SW 1271 (cell line): ENCODE data around the gene GPR87.
A peak's percentile ranks its signal among the peaks of the same experiment; 100 is the strongest.

Source experiments
- DNase-seq, 2 experiments: peaks; one replicate each; lab custom pipeline; 2025; lab: John Stamatoyannopoulos, UW

Gene GPR87, protein sequence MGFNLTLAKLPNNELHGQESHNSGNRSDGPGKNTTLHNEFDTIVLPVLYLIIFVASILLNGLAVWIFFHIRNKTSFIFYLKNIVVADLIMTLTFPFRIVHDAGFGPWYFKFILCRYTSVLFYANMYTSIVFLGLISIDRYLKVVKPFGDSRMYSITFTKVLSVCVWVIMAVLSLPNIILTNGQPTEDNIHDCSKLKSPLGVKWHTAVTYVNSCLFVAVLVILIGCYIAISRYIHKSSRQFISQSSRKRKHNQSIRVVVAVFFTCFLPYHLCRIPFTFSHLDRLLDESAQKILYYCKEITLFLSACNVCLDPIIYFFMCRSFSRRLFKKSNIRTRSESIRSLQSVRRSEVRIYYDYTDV

DNA sequence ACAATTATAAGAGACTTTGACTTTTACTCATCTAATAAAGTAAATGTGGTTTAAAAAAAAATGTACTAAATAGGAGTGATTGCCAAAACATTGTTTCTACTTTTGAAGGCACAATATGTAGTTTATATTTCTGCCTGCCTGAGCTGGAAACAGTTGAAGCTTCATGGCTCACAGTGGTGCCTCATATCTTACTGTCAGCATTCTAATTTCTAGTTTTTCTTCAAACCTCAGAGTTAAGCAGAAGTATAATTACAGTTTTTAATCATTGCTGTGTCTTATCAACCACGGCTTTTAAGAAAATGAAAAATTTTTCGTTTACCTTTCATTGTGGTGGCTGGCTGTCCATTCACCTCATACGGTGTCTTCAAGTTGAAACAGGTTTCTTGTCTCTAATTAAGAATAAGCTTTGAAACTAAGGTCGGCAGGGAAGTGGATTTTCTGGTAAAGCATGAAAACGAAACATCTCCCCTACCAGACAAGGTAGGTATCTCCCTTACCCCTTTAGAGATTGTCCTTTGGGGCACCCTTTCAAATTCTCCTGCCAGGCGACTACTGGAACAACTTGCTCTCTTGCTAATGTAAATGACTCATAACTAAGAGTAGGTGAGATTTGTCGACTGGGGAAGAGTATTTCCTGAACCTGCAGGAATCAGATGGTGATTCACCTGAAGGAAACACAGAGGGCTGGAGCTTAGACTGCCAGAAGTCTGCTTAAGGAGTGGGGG lies at the start of gene GPR87:
TSS of gene GPR87 (minus strand) at position 554 of the 725 bp plus-strand sequence. CDS start 16,720 bp downstream, outside the sequence.
- DNase-seq, result peak; percentile 36 to 66

DNA sequence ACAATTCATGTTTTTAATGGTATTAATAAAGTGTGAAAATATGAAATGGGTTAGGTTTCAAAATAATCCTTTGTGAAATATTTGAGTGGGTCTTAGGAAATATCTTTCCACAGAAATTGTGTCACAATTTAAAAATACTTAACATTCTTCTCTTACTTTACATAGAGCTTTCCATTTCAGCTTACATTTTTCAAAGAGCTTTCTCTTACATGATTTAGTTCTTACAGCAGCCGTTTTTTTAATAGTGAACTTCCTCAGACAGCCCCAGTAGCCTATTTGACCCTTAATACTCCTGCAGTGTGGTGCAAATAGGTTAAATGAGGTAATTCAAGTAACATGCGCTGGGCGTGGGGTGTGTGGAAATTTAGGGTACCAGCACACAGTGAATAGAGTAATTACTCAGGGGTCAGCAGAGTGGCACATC lies 46.1 kb upstream of the GPR87 start:
- no peak for DNase-seq

DNA sequence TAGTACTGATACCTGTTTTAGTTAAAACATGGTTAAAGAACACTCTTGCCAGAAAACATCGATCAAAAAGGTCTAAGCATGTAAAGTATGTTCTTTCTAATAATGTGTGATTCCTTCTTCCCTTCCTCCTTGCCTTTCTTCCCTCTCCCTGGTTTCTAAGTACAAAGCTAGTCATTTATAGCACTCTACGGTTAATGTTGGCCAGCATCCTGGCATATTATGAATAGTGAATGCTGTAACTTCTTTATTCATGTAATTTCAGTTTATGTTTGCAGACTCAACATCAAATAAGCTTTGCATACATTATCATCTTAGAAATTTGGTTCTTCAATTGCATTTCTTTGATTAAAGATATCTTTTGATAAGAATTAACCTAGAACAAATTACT lies 40.8 kb upstream of the GPR87 start:
- no peak for DNase-seq

DNA sequence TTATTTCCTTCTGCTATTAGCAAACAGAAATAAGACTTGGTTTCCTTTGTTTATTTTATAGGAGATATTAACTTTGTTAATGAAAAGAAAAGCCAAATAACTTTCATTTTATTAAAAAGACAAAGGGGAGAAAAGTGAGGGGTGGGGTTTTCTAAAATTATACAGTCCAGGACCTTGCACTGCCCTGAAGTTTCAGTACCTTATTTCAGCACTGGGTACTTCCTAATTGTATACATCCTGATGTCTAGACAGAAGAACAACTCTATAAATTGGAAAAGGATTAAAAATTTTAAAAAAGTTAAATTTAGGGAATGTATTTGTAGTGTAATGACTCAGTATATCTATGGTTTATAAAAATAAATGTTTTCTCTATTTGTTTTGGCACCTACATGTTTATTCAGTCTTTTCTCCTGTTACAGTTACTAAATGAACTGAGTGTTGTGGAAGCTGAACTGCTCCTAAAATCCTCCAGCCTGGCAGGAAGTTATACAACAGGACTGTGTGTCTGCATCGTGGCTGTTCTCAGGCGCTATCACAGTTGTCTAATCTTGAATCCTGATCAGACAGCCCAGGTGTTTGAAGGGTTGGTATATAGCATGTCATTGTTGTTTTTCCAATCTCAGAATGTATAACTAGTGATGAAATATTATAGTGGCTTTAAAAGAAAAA lies 40.3 kb upstream of the GPR87 start:
- no peak for DNase-seq

DNA sequence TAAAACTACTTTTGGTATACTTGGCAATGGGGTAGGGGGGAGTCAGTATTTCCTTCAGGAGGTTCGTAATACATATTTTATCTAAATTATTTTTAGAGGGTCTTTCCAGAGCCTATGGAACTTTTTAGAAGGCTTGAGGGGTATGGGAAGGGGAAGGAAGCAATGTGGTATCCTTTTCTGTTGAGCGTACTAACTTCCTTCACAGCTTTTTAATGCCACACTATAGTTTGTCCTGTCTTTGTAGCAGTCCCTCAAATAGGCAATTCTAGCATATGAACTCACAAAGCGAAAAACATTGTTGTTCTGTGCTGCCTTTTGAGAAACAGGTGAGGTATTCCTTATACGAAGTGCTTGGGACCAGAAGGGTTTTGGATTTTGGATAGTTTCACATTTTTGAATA lies 35.0 kb upstream of the GPR87 start:
- no peak for DNase-seq

DNA sequence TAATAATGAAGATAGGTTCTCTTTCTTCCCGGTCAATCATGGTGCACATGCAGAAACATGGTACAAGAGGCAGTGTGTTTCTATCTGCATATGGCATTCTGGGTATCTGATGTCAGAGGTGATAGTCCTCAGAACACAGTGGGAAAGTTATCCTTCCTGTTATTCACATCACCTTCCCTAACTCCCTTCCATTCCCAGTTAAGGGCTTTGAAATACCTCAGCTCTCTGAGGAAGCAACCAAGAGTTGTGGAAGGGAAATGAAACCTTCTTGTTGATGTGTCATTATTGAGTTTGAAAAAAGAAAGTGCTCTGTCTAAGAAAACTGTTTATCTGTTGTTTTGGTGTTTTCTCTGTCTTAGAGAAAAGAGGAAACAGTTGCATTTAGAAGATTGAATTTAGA lies 34.6 kb upstream of the GPR87 start:
- no peak for DNase-seq

DNA sequence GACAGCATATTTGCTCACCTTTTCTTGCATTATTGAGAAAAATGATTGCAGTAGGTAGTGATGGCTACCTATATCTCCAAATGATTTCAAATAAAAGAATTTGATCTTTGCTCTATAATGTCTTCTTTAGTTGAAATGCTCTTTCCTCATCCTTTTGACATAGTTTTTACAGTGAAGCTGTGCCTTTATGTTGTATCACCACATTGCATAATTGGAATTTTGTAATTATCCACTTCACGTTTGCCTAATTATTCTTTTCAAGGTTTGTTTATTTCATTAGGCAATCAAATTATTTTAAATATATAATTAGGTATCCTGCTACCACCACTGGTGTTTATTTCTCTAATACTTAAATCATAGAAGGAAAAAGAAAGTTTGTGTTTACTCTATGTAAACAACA lies 34.0 kb upstream of the GPR87 start:
- DNase-seq, result no peak

DNA sequence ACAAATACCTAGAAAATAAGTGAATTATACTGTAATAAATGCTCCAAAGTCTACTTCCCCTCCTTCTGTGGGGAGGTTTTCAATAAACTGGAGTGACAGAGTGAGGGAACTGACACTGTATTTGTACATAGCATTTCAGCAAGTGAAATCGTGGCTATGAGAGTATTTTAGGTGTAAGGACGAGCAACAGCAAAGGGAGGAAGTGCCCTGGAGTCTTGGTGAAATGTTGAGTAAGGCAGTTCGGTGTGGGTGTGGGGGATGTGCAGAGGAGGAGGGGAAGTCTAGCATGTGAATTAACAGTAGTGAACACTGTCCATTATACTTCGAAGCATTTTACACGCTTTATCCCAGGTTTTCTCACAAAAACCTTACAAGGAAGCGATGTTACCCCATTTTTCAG lies 30.8 kb upstream of the GPR87 start:
- DNase-seq, result no peak

DNA sequence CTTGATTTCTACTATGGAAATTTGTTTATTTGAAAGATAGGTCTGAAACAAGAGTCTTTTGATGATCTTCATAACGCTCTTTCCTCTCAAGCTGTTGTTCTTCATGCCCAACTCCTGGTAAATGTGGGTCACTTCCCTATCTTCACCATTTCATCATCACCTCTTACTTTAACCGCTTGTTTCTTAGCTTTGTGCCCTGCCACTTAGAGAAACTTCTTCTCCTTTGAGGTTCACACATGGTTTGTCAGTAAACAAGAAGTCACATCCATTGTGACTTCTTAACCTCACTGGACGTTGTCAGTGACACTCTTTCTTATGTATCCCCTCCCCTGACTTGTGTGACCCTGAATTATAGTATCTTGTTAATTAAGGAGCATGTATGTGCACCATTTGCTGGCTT lies 29.7 kb upstream of the GPR87 start:
- DNase-seq, result no peak

DNA sequence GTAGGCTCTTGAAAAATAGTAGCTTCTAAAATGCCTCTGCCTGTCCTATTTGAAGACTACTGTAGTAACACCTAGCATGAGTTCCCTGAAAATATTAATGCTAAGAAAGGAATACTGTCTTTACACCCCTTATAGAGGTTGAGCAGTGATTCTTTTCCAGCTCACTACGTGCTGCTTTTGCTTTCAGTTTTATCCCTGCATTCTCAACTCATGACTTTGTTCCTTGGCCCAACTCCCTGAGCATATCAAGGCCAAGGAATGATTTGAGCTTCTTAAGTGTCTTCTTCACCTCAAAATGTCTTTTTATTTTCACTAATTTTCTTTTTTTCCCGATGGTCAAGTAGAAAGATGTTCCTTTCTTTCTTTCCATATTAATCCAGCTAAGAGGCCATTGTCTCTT lies 29.2 kb upstream of the GPR87 start:
- peak in 1 of 2 experiments; percentile 5 for DNase-seq

DNA sequence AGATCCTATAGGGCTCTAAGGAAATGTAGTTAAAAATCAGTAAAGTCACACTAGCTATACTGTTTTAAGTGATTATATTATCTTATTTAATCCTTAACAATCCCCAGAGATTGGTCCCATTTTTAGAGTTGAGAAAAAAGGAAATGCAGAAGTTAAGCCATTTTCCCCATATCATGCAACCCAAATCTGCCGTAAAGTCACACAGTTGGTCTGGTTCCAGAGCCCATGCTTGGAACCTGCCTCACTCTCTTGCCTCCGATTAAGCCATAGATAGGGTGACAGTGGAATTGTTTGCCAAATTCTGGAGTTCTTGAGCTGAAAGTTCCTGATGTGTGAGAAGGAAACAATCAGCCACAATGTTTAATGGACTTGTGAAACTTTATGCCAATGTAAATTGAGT lies 15.1 kb upstream of the GPR87 start:
- DNase-seq, result no peak

DNA sequence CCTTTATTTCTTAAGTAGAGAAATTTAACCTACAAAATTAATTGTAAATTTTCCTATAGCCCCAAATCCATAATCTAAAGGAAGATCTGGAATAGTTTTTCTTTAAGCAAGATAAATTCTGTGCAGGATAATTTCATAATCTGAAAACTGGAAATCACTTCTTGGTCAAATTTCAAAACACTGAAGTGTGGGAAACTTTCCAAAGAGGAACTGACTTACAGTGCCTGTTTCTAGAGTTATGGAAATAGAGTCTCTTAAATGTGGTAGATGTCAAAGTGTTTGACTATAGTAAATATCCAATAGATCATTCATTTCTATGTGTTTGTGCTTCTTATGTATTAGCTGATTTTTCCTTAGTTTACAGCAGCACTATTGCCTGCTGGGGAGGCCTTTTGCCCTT lies 14.3 kb upstream of the GPR87 start:
- no peak for DNase-seq

DNA sequence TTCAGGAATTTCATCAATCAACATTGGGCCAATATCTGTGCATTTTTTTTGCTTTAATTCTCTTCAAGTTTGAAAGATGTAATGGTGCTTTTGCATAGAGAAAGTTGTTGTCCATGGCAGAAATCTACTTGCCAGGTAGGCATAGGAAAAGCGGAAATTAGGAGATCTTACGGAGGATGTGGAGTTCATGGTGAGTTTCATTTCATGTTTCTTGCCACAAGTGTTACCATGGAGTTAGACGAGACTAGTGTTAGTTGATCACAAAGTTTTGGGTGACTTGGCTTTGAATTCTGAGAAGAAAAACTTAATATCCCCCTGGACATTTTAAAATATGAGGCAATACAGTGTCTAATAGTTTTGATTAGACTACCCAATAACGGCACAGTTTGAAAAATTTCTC lies 13.8 kb upstream of the GPR87 start:
- DNase-seq, result no peak

DNA sequence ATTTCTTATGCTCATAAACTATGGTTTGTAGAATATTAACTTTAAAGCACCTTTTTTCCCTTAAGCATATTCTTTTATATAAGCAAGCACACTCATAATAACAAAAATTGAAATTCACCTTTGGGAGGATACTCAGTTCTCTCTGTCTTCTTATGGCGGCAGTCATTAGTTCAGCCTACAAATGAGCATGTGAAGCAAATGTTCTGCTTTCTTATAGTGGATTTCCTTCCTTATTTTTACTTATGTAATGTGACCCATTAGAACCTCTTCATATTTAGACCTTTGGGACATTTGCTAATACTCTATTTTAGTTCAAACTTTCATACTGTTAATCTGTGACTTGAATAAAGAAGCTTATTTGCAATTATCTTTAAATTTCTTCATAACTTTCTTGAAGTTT lies 12.7 kb upstream of the GPR87 start, which contains the start of gene P2RY13:
TSS of gene P2RY13 (minus strand) at position 187 of the 400 bp plus-strand sequence. CDS start at position 166, 21 bp downstream.
- DNase-seq, result no peak

DNA sequence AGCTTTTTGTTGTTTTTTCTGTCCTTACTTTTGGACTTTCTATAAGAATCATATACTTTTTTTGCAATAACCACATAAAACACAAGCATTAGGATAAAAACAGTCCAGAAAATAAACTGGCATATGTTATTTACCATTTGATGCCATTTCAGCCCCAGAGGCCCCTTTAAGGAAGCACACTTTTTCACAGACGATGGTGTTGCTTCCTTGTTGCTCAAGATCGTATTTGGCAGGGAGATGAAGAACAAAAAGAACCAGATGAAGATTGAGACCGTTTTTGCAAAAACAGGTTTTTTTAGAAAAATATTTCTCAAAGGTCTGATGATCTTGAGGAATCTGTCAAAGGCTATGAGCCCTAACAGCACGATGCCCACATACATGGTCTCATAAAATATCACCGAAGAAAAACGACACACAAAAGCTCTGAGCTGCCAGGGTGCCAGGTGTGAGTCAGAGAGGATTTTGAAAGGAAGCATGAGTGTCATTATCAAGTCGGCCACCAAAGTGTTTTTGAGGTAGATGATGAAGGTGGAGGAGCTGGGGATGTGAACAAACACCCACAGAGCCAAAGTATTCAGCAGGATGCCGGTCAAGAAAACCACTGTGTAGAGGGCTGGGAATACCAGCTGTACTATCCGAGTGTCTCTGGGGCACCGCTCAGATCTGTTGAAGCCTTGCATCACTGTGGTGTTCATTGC lies 11.8 kb upstream of the GPR87 start:
- DNase-seq, result no peak

DNA sequence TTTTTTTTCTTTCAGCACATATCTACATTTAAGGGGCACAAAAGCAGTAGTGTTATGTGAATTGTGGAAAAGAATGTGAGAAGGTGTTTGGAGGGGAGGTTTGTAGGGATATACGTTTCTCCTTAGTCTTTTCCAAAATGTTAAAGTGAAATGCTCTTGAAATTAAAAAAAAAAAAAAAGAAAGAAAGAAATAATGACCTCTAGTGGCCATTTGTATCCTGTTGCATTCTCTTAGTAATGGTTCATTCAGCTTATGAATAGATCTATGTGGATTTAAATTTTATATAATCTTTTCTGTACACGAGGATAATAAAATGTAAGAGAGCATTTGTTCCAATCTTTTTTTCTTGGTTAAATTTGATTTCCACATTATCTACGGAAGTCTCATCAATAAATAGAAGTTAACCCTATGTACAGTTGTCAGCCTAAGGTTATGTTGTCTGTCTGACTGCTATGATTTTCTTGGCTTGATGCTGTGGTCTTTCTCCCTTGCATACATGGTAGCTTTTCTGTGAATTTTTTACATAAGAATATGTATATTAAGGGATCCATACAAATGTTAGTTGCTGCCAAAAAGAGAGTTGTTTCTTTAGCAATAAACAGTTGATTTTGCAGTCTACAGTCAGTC lies 11.1 kb upstream of the GPR87 start:
- DNase-seq, result peak in 1 of 2 experiments; percentile 59

DNA sequence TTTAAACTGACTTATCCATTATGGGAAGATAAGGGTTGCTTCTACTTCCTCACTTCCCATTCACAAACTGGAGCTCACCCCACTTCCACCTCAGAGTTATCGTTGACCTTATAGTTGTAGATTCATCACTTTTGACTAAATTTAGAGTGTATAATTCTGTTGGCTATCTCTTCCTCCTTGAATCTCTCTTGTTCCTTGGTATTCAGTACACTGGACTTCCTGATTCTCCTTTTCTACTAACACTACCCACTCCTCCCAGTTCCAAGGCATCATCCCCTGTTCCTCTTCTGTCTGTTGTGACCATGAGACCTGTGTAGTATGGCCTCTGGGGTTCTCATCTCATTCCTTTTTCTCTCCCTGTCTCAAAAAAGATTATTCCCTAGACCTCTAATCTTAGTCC lies 5.9 kb upstream of the GPR87 start:
- DNase-seq, result no peak

DNA sequence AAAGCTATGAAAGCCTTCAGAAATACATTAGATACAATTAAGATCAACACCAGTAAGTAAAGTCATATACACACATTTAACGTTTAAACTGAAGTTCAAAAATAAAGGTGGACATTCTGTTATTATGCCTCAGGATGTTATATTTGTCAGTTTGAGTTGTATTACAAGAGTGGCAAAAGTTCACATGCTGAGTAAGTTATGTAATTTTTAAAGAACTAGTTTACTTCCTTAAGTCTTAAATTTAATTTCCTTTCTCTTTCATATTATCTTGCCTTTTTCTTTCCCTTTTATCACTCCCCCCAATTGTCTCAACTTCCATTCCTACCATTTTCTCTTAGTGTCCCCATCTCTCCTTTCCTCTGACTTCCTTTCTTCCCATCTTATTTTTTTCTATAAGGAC lies 4.9 kb upstream of the GPR87 start:
- DNase-seq, result no peak

DNA sequence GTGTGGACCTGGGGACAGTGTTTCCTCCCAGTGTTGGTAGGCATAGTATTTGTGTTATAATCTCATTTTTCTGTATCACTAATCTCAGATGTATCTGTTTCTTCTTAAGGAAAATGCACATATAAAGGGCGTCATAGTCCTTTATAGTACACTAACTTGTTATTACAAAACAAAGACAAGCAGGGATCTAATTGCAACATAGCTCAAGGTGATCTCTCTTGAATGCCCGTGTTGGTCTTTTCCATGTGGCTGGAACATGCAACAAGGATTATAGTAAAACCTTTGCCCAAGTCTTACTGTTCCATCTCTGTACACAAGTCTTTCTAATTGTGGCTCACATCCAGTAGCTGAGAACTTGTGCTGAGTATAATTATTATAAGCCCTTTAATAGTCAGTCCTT lies 3.5 kb upstream of the GPR87 start:
- no peak for DNase-seq

DNA sequence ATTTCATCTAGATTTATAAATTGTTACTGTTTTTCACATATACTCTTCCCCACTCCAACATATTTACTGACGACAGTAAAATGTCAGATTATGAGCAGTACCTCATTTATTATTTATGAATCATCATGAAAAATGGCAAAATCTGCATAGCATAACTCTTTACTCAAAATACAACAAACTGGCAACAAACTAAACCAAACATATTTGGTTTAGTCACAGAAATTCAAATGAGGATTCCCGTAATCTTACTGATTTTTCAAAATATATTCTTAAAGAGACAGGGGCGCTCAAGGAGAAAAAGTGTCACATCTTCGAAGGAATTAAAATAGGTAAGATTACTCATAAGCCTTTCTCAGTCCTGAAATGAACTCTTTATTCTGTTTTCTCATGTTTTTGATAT lies 3.0 kb upstream of the GPR87 start:
- DNase-seq, result no peak

DNA sequence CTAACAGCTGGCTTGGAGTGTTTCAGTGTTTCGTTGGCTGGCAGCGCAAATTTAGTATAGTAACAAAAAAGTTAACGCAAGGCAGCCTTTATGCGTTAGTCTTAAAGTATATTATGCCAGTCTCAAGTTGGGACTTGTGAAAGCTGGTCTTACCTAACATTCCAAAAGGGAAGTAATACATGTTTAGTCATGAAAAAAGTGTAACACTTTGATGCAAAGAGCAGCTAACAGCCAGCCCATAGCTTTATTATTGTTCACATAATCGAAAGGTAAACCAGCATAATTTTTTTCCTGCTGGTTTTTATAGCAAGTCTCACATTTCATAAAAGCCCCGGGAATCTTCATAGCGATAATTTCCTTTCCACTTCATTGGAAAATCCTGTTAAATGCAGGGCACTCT lies 2.4 kb upstream of the GPR87 start:
- DNase-seq, result no peak

DNA sequence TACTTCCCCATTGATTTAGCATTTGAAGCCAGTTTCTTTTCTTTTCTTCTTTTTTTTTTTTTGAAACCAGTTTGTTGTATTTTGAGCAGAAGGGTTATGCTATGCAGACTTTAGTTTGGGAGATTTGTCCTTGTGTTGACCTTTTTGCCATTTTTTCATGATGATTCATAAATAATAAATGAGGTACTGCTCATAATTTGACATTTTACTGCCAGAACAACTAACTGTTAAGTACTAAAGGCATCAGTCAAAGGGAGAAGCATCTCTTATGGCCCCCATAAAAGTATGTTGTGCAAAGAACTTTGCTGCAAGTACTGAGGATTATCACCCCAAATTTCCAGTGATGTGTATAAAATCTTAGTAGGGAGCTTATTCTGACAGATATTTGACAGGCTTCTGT lies 1.7 kb upstream of the GPR87 start:
- no peak for DNase-seq
